Kidney (tissue), 14 donors: ENCODE results near the gene IL36G. TPM values are rescaled to one million over a fixed set of nuclear protein-coding genes. Genes with fewer than 3 reads are reported as not detected.
A peak's percentile ranks its signal among the peaks of the same experiment; 100 is the strongest.

ENCODE experiments used
- DNase-seq, 5 donors: peaks; one replicate each; pipeline ENCODE4 v3.0.0-alpha.2; 2013 to 2020
- FAIRE-seq: peaks from 2 replicates; lab custom pipeline; 2012; peaks lifted over from hg19 to GRCh38; lab: Jason Lieb, UNC
- H3K27ac ChIP-seq, 2 donors: one replicate each; pipeline ENCODE4 v1.7.0; 2013; ENCODE audit warnings: low read depth in 2 of 2, low read length in 2 of 2, inconsistent platforms in 1 of 2
- H3K27me3 ChIP-seq: one replicate; pipeline ENCODE4 v1.7.1; 2013; ENCODE audit warnings: low read length, inconsistent platforms; ENCODE audit not compliant: control insufficient read depth, insufficient read depth
- H3K36me3 ChIP-seq, 3 donors: one replicate each; pipeline versions ENCODE4 v1.7.0 to v1.7.1; 2013; ENCODE audit warnings: low read length in 3 of 3, control low read depth in 1 of 3, inconsistent platforms in 1 of 3; ENCODE audit not compliant: insufficient read depth in 3 of 3, control insufficient read depth in 2 of 3
- H3K4me1 ChIP-seq, 3 donors: one replicate each; pipeline versions ENCODE4 v1.7.0 to v1.7.1; 2013; ENCODE audit warnings: low read length in 3 of 3, inconsistent platforms in 1 of 3, low read depth in 1 of 3; ENCODE audit not compliant: control insufficient read depth in 2 of 3, insufficient read depth in 2 of 3
- H3K4me3 ChIP-seq, 3 donors: one replicate each; pipeline versions ENCODE4 v1.7.0 to v1.8.1; 2013; ENCODE audit warnings: low read length in 3 of 3, control low read depth in 1 of 3, inconsistent platforms in 1 of 3
- H3K9ac ChIP-seq, 3 donors: one replicate each; pipeline versions ENCODE4 v1.7.0 to v1.7.1; 2013; ENCODE audit warnings: low read length in 3 of 3, control low read depth in 1 of 3, inconsistent platforms in 1 of 3
- H3K9me3 ChIP-seq, 3 donors: one replicate each; pipeline versions ENCODE4 v1.7.0 to v1.7.1; 2013; ENCODE audit warnings: low read length in 3 of 3, control low read depth in 1 of 3, inconsistent platforms in 1 of 3; ENCODE audit not compliant: control insufficient read depth in 2 of 3, insufficient read depth in 1 of 3
- CTCF ChIP-seq: IDR thresholded peaks from 3 replicates; pipeline ENCODE4 v1.5.1; 2012; ENCODE audit warnings: mild to moderate bottlenecking, moderate library complexity, borderline replicate concordance; ENCODE audit not compliant: insufficient read depth; ENCODE audit errors: extremely low read depth
- intact Hi-C: fragments of 100-400 bp; cut with DNase I; formaldehyde crosslinking; loops from one replicate; pipeline ENCODE4 v1.11.1; 2022
- polyA plus RNA-seq: library from polyadenylated mRNA; stranded (reverse); fragments of 350-450 nt; fragmentation: Illumina TruSeq; extraction: RNeasy Lipid Tissue Mini Kit (QIAGEN cat#74804); gene quantifications from one replicate; pipeline ENCODE4 v1.2.3, GENCODE V29; 2014; ENCODE audit warnings: low read depth, low replicate concordance; ENCODE audit not compliant: insufficient read depth
- total RNA-seq: library from RNA; stranded (reverse); fragmentation: NEBNext Ultra II Directional; extraction: Animal tissue kit (Norgen Biotek cat#: 25700); gene quantifications from one replicate; pipeline ENCODE4 v1.2.1, GENCODE V29; 2021
- donor health status: control.
- donor health status: control.
- donor health status: control.
- donor health status: control.
- donor health status: control.
- donor health status: DM: yes; HTN: yes; CAD: no.
- donor health status: Normal renal cell carcinoma (clear cell type).

IL36G gene
- total and polyA plus RNA-seq, 2 donors from 2014 or later: 1.7 TPM; not detected in 1

GRCh38 chr2:112938904-112939303 lies 38.9 kb upstream of the IL36G start:
- DNase-seq: no peak
- Histone ChIP-seq H3K4me3 (no peak overlapping the region), H3K9me3 (no peaks in the 10 kb centered on the region), H3K27me3 (no peaks in the 10 kb centered on the region), H3K9ac (no peak overlapping the region), H3K4me1 (peaks cover 0 to 6% (median 0%) of the 10 kb centered on the region in 3 donors), H3K27ac (peak overlapping the region in 1 of 2 donors; percentile 65), H3K36me3 (no peaks in the 10 kb centered on the region)
- intact Hi-C loops: no loop called here
- TF ChIP-seq CTCF: no peak
- no peak for FAIRE-seq

- DNase-seq (no peak), FAIRE-seq (no peak)
- Histone ChIP-seq H3K27me3 (no peaks in the 10 kb centered on the region), H3K9me3 (no peaks in the 10 kb centered on the region), H3K9ac (no peak overlapping the region), H3K4me1 (peaks cover 0 to 6% (median 0%) of the 10 kb centered on the region in 3 donors), H3K36me3 (no peaks in the 10 kb centered on the region), H3K4me3 (no peak overlapping the region), H3K27ac (peak overlapping the region in 1 of 2 donors; percentile 65)
- no peak for TF ChIP-seq CTCF
- intact Hi-C loops: no loop called here
Measured at GRCh38 chr2:112939425-112939824, 38.4 kb upstream of the IL36G start.

GRCh38 chr2:112940859-112941625 lies 36.8 kb upstream of the IL36G start:
- TF ChIP-seq CTCF: no peak
- Histone ChIP-seq H3K27me3 (no peaks in the 10 kb centered on the region), H3K36me3 (no peaks in the 10 kb centered on the region), H3K4me3 (no peak overlapping the region), H3K9me3 (peaks cover 0 to 3% (median 0%) of the 10 kb centered on the region in 3 donors), H3K27ac (no peak overlapping the region), H3K4me1 (peaks cover 0 to 6% (median 0%) of the 10 kb centered on the region in 3 donors), H3K9ac (no peak overlapping the region)
- FAIRE-seq: no peak
- intact Hi-C loops: loop anchor here (10.0 kb wide), 1 partner anchor 196 kb away; no protein-coding TSS in a partner anchor
- DNase-seq: no peak
